Measurements from ENCODE around the gene CROCC2. TPM values are rescaled to one million over a fixed set of nuclear protein-coding genes. Genes with fewer than 3 reads are reported as not detected.

Gene CROCC2
- total RNA-seq, 1 donor from 2014 or later: not detected

GRCh38 chr2:241005569-241005968 is 99.4 kb downstream of the CROCC2 start:
- H3K4me3 Mint-ChIP-seq (ENCODE audit: unreplicated experiment): no peak overlapping the region
- H3K4me1 Mint-ChIP-seq (ENCODE audit: low read depth): peaks cover 19% of the 10 kb centered on the region
- no peak for DNase-seq (ENCODE audit: low spot score)
- H3K9me3 Mint-ChIP-seq (ENCODE audit: low read depth): peaks cover 26% of the 10 kb centered on the region
- peaks cover 32% of the 10 kb centered on the region for H3K27me3 Mint-ChIP-seq (ENCODE audit: low read depth)
- peaks cover 15% of the 10 kb centered on the region for H3K36me3 Mint-ChIP-seq (ENCODE audit: low read depth)
- H3K27ac Mint-ChIP-seq (ENCODE audit: unreplicated experiment): no peak overlapping the region
- TF ChIP-seq CTCF (IDR thresholded peaks at IDR 0.05): no peak

- no peak for DNase-seq (ENCODE audit: low spot score)
- peaks cover 26% of the 10 kb centered on the region for H3K9me3 Mint-ChIP-seq (ENCODE audit: low read depth)
- H3K36me3 Mint-ChIP-seq (ENCODE audit: low read depth): peaks cover 15% of the 10 kb centered on the region
- H3K4me1 Mint-ChIP-seq (ENCODE audit: low read depth): peaks cover 20% of the 10 kb centered on the region
- H3K27me3 Mint-ChIP-seq (ENCODE audit: low read depth): peaks cover 26% of the 10 kb centered on the region
- no peak overlapping the region for H3K4me3 Mint-ChIP-seq (ENCODE audit: unreplicated experiment)
- no peak overlapping the region for H3K27ac Mint-ChIP-seq (ENCODE audit: unreplicated experiment)
- TF ChIP-seq CTCF (IDR thresholded peaks at IDR 0.05): no peak
Observed at GRCh38 chr2:241006412-241006811, 100.3 kb downstream of the CROCC2 start.

GRCh38 chr2:241007111-241007510 is 101.0 kb downstream of the CROCC2 start:
- Mint-ChIP-seq H3K27me3 (ENCODE audit: low read depth) (peaks cover 23% of the 10 kb centered on the region), H3K4me1 (ENCODE audit: low read depth) (peaks cover 20% of the 10 kb centered on the region), H3K27ac (ENCODE audit: unreplicated experiment) (no peak overlapping the region), H3K36me3 (ENCODE audit: low read depth) (peaks cover 15% of the 10 kb centered on the region), H3K4me3 (ENCODE audit: unreplicated experiment) (no peak overlapping the region), H3K9me3 (ENCODE audit: low read depth) (peaks cover 26% of the 10 kb centered on the region)
- TF ChIP-seq CTCF (IDR thresholded peaks at IDR 0.05): no peak
- DNase-seq (ENCODE audit: low spot score): no peak

- H3K27me3 Mint-ChIP-seq (ENCODE audit: low read depth): peaks cover 25% of the 10 kb centered on the region
- H3K4me3 Mint-ChIP-seq (ENCODE audit: unreplicated experiment): no peak overlapping the region
- peaks cover 15% of the 10 kb centered on the region for H3K36me3 Mint-ChIP-seq (ENCODE audit: low read depth)
- H3K4me1 Mint-ChIP-seq (ENCODE audit: low read depth): peaks cover 20% of the 10 kb centered on the region
- H3K9me3 Mint-ChIP-seq (ENCODE audit: low read depth): peaks cover 24% of the 10 kb centered on the region
- DNase-seq (ENCODE audit: low spot score): peak; percentile 83
- no peak overlapping the region for H3K27ac Mint-ChIP-seq (ENCODE audit: unreplicated experiment)
- no peak for TF ChIP-seq CTCF (IDR thresholded peaks at IDR 0.05)
Observed at GRCh38 chr2:241007880-241008710, 102.0 kb downstream of the CROCC2 start.

GRCh38 chr2:241008711-241009121 is 102.6 kb downstream of the CROCC2 start:
- Mint-ChIP-seq H3K4me1 (ENCODE audit: low read depth) (peaks cover 20% of the 10 kb centered on the region), H3K9me3 (ENCODE audit: low read depth) (peaks cover 18% of the 10 kb centered on the region), H3K36me3 (ENCODE audit: low read depth) (peaks cover 10% of the 10 kb centered on the region), H3K27ac (ENCODE audit: unreplicated experiment) (no peak overlapping the region), H3K27me3 (ENCODE audit: low read depth) (peaks cover 27% of the 10 kb centered on the region), H3K4me3 (ENCODE audit: unreplicated experiment) (no peak overlapping the region)
- no peak for TF ChIP-seq CTCF (IDR thresholded peaks at IDR 0.05)
- peak; percentile 88 for DNase-seq (ENCODE audit: low spot score)

Measured in chondrocyte (in vitro differentiated cells).